ENCODE data around the gene CCDC192. TPM values are rescaled to one million over a fixed set of nuclear protein-coding genes. Genes with fewer than 3 reads are reported as not detected.
A peak's percentile ranks its signal among the peaks of the same experiment; 100 is the strongest.

The CCDC192 gene
- total RNA-seq, 6 experiments from 2014 or later = not detected

DNA sequence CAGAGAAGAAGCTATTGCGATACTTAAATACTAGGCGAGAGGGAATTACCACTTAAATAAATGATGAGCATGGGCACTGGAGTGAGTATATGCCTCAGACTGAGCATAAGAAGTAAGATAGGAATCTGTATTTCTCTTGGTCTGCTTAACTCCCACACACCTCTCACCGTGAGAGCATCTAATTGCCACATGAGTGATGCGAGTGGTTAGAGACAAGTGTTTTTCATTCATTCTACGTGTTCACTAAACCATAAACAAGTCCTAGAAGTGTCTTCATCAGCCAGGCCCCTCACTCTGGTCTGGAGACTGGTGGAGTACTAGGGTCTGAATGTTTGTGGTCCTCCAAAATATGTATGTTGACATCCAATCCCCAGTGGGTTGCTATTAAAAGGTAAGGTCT lies 230.2 kb downstream of the CCDC192 start:
- no peaks in the 10 kb centered on the region for H3K36me3 ChIP-seq
- intact Hi-C loops (cut with DNase I) = no loop called here
- H3K4me1 ChIP-seq = no peaks in the 10 kb centered on the region
- WGBS (ENCODE audit: insufficient coverage, low coverage, low lambda C conversion rate, missing lambda C conversion rate) = 67% methylated on average over 4 of the region's 5 CpGs
- DNase-seq = no peak
- TF ChIP-seq, protein P1, sequence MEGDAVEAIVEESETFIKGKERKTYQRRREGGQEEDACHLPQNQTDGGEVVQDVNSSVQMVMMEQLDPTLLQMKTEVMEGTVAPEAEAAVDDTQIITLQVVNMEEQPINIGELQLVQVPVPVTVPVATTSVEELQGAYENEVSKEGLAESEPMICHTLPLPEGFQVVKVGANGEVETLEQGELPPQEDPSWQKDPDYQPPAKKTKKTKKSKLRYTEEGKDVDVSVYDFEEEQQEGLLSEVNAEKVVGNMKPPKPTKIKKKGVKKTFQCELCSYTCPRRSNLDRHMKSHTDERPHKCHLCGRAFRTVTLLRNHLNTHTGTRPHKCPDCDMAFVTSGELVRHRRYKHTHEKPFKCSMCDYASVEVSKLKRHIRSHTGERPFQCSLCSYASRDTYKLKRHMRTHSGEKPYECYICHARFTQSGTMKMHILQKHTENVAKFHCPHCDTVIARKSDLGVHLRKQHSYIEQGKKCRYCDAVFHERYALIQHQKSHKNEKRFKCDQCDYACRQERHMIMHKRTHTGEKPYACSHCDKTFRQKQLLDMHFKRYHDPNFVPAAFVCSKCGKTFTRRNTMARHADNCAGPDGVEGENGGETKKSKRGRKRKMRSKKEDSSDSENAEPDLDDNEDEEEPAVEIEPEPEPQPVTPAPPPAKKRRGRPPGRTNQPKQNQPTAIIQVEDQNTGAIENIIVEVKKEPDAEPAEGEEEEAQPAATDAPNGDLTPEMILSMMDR (IDR thresholded peaks at IDR 0.05) = no peak
- TF ChIP-seq POLR2A (IDR thresholded peaks at IDR 0.05) = no peak
- no peaks in the 10 kb centered on the region for H3K27me3 ChIP-seq
- no peak for ATAC-seq
- H3K27ac ChIP-seq = no peak overlapping the region
- no peak overlapping the region for H3K4me3 ChIP-seq
- H3K9me3 ChIP-seq = no peaks in the 10 kb centered on the region

DNA sequence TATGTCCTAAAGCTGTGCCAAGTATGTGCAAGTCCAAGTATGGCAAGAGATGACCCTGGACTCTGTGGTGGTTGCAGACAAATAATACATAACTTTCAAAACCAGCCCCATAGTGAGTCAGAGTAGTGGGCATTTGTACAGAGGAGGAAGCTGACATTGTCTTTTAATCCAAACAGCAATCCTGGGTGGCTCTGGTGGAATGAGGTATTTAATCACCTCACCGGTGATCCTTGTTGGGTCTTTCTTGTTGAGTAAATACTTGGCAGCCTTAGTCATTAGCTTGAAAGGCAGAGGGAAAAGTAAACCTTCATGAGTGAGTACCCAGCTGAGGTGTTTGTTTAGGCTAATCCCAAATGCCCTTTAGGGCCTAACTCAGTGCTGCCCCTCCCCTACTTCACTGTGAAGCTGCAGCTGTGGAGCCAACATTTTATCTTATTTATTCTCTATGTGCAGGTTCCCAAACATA lies 231.6 kb downstream of the CCDC192 start:
- H3K9me3 ChIP-seq = no peaks in the 10 kb centered on the region
- no peak overlapping the region for H3K27ac ChIP-seq
- no peaks in the 10 kb centered on the region for H3K36me3 ChIP-seq
- TF ChIP-seq, protein P1 (IDR thresholded peaks at IDR 0.05) = no peak
- no peak for TF ChIP-seq POLR2A (IDR thresholded peaks at IDR 0.05)
- WGBS (ENCODE audit: insufficient coverage, low coverage, low lambda C conversion rate, missing lambda C conversion rate) = 36% methylated on average over 1 of the region's 1 CpG
- ATAC-seq = peak; percentile 23 to 94 (median 73)
- H3K4me3 ChIP-seq = no peak overlapping the region
- intact Hi-C loops (cut with DNase I) = no loop called here
- H3K4me1 ChIP-seq = no peaks in the 10 kb centered on the region
- DNase-seq = no peak
- no peaks in the 10 kb centered on the region for H3K27me3 ChIP-seq

DNA sequence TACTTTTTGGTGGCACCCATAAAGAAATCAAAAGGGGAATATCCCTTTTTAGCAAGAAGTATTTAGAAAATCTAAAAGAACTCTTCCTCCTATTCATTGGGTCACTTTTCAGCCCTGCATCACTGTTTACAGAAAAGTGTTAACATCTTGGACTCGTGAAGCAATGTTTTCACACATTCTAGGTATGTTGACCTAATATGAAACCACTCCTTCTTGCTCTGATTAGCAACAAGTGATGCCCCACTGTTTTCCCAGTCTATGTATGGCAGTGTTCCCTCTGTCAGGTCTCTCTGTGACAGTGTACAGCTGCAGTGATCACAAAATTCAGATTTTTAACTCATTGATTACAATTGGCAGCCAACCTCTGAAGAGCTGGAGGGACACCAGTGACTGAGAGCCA lies 232.2 kb downstream of the CCDC192 start:
- no peaks in the 10 kb centered on the region for H3K4me1 ChIP-seq
- TF ChIP-seq, protein P1 (IDR thresholded peaks at IDR 0.05) = no peak
- ATAC-seq (no peak), DNase-seq (no peak)
- H3K4me3 ChIP-seq = no peak overlapping the region
- no peaks in the 10 kb centered on the region for H3K9me3 ChIP-seq
- no peaks in the 10 kb centered on the region for H3K27me3 ChIP-seq
- no peak overlapping the region for H3K27ac ChIP-seq
- WGBS (ENCODE audit: insufficient coverage, low coverage, low lambda C conversion rate, missing lambda C conversion rate) = 54% methylated on average over 1 of the region's 1 CpG
- no peaks in the 10 kb centered on the region for H3K36me3 ChIP-seq
- intact Hi-C loops (cut with DNase I) = no loop called here

DNA sequence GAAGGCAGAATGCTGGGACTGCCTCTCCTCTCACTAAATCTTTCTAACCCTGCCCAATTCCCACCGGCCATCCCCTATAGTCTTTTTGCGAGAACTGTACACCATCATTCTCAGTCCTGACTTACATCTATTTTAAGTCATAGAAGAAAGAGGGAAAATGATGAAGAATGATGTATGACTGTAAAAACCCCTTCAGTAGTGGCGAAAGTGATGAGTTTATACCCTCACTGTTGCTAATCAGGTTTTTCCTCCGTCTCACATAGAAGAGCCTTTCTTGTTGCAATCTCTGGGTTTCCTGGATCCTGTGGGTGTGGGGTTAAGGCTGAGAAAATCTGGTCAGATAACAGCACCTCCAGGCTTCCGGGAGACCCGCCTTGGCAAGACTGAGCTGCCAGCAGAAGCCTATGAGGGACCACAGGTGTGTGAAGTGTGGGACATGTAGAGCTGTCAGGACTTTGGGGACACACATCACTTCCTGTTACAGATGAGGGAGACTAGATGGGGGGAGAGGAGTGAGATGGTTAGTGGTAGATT lies 233.3 kb downstream of the CCDC192 start:
- intact Hi-C loops (cut with DNase I) = no loop called here
- Histone ChIP-seq H3K27ac (no peak overlapping the region), H3K36me3 (no peaks in the 10 kb centered on the region), H3K27me3 (no peaks in the 10 kb centered on the region), H3K4me1 (no peaks in the 10 kb centered on the region), H3K9me3 (no peaks in the 10 kb centered on the region), H3K4me3 (no peak overlapping the region)
- WGBS (ENCODE audit: insufficient coverage, low coverage, low lambda C conversion rate, missing lambda C conversion rate) = 81% methylated on average over 4 of the region's 6 CpGs
- ATAC-seq (no peak), DNase-seq (no peak)
- TF ChIP-seq, protein P1 (IDR thresholded peaks at IDR 0.05) = no peak
- TF ChIP-seq POLR2A (IDR thresholded peaks at IDR 0.05) = no peak

DNA sequence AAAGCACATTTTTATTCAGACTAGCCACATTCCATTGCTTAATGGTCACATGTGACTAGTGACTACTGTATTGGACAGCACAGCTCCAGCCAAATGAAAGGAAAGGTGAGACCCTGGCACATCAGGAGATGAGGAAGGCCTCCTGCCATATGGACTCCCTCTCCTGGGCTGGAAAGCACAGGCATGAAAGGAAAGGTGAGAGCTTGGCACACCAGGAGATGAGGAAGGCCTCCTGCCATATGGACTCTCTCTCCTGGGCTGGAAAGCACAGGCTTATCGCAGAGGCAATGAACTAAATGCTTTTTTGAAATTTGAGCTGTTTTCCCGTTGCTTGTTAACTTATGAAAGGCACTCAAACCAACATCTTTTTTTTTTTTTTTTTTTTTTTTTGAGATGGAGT lies 235.6 kb downstream of the CCDC192 start:
- intact Hi-C loops (cut with DNase I) = no loop called here

More for the DNA sequence above, 235.6 kb downstream of the CCDC192 start:
- no peaks in the 10 kb centered on the region for H3K36me3 ChIP-seq
- no peaks in the 10 kb centered on the region for H3K4me1 ChIP-seq
- WGBS (ENCODE audit: insufficient coverage, low coverage, low lambda C conversion rate, missing lambda C conversion rate) = no CpG with 5 or more reads among the region's 2 CpGs
- no peak overlapping the region for H3K4me3 ChIP-seq
- no peak for TF ChIP-seq POLR2A (IDR thresholded peaks at IDR 0.05)
- TF ChIP-seq, protein P1 (IDR thresholded peaks at IDR 0.05) = no peak
- ATAC-seq (no peak), DNase-seq (no peak)
- no peaks in the 10 kb centered on the region for H3K9me3 ChIP-seq
- no peak overlapping the region for H3K27ac ChIP-seq
- no peaks in the 10 kb centered on the region for H3K27me3 ChIP-seq
